B cell (primary cell): ENCODE results near the gene CFHR5. TPM values are rescaled to one million over a fixed set of nuclear protein-coding genes. Genes with fewer than 3 reads are reported as not detected.

ENCODE experiments used
- ATAC-seq: fragments of 200-7000 bp; cut with Tn5 transposase; one replicate; pipeline ENCODE4 v1.10.0; 2021; ENCODE audit warnings: low read depth, mild to moderate bottlenecking, moderate number of reproducible peaks, moderate library complexity
- CTCF ChIA-PET: fragments of 350-600 bp; sonication (Branson Sonifier 250); formaldehyde crosslinking; loops from one replicate; lab custom pipeline; 2021; ENCODE audit warnings: antibody characterized with exemption, inconsistent platforms; lab: Charles Lee
- POLR2A ChIA-PET: fragments of 350-600 bp; sonication (Branson Sonifier 250); formaldehyde crosslinking; loops from one replicate; lab custom pipeline; 2021; ENCODE audit warnings: antibody characterized with exemption; lab: Charles Lee
- DNase-seq: peaks from one replicate; pipeline ENCODE4 v3.0.0; 2013
- H2AFZ ChIP-seq: 2 replicates; pipeline ENCODE4 v1.6.1; 2012; ENCODE audit warnings: mild to moderate bottlenecking, low read depth, low read length; ENCODE audit not compliant: insufficient read depth, poor library complexity, severe bottlenecking
- H3K27ac ChIP-seq, 2 donors: 1 replicate in 1 of 2; 2 replicates in 1 of 2; pipeline ENCODE4 v1.5.1; 2012 to 2013; ENCODE audit warnings: low read length in 2 of 2, mild to moderate bottlenecking in 2 of 2, moderate library complexity in 1 of 2
- H3K27me3 ChIP-seq, 4 experiments: fragments of 200-600 bp in 1 of 4; sonication (generic) in 1 of 4; replicated peaks in 1 of 4; 1 replicate in 2 of 4; 2 replicates in 2 of 4; pipeline versions ENCODE4 v1.6.1 to v1.7.0; 2013 to 2016; ENCODE audit warnings: low read length in 3 of 4, mild to moderate bottlenecking in 2 of 4, mixed read lengths in 1 of 4, moderate library complexity in 1 of 4; ENCODE audit not compliant: insufficient read depth in 4 of 4, control insufficient read depth in 3 of 4; ENCODE audit errors: control extremely low read depth in 1 of 4
- H3K36me3 ChIP-seq, 2 experiments: replicated peaks in 1 of 2; 1 replicate in 1 of 2; 2 replicates in 1 of 2; pipeline versions ENCODE4 v1.6.1 to v1.7.1; 2013; ENCODE audit warnings: low read length in 1 of 2; ENCODE audit not compliant: insufficient read depth in 2 of 2, control insufficient read depth in 1 of 2; ENCODE audit errors: control extremely low read depth in 1 of 2, extremely low read depth in 1 of 2
- H3K4me1 ChIP-seq, 2 donors: fragments of 200-600 bp in 1 of 2; sonication (generic) in 1 of 2; 1 replicate in 1 of 2; 2 replicates in 1 of 2; pipeline versions ENCODE4 v1.5.1 to v1.6.1; 2013 to 2017; ENCODE audit warnings: low read length in 2 of 2; ENCODE audit not compliant: control insufficient read depth in 2 of 2, insufficient read depth in 2 of 2
- H3K4me2 ChIP-seq: replicated peaks from 2 replicates; pipeline ENCODE3; 2012; ENCODE audit warnings: mild to moderate bottlenecking, low read depth, low read length; ENCODE audit not compliant: poor library complexity, severe bottlenecking
- H3K4me3 ChIP-seq, 5 experiments: fragments of 200-600 bp in 1 of 5; sonication (generic) in 1 of 5; 1 replicate in 3 of 5; 2 replicates in 2 of 5; pipeline versions ENCODE4 v1.5.1 to v1.7.0; 2011 to 2016; ENCODE audit warnings: low read length in 4 of 5, mild to moderate bottlenecking in 4 of 5, low read depth in 2 of 5, control low read depth in 1 of 5, moderate library complexity in 1 of 5; ENCODE audit not compliant: insufficient read depth in 1 of 5; ENCODE audit errors: control extremely low read depth in 1 of 5, extremely low read depth in 1 of 5
- H3K79me2 ChIP-seq: fragments of 200-600 bp; sonication (generic); one replicate; pipeline ENCODE4 v1.6.0; 2016; ENCODE audit warnings: low read length; ENCODE audit not compliant: control insufficient read depth, insufficient read depth
- H3K9ac ChIP-seq: fragments of 200-600 bp; sonication (generic); 2 replicates; pipeline ENCODE4 v1.6.1; 2017; ENCODE audit warnings: mild to moderate bottlenecking, low read length, moderate library complexity
- H3K9me3 ChIP-seq, 3 donors: one replicate each; pipeline versions ENCODE4 v1.6.1 to v1.7.1; 2013; ENCODE audit warnings: low read length in 2 of 3; ENCODE audit not compliant: control insufficient read depth in 2 of 3, insufficient read depth in 1 of 3; ENCODE audit errors: control extremely low read depth in 1 of 3
- H4K20me1 ChIP-seq: 2 replicates; pipeline ENCODE4 v1.6.0; 2012; ENCODE audit warnings: mild to moderate bottlenecking, low read length; ENCODE audit not compliant: insufficient read depth, control insufficient read depth, poor library complexity, severe bottlenecking
- H3K27ac Mint-ChIP-seq: one replicate; pipeline ENCODE4 v1.8.0; 2021; ENCODE audit warnings: mixed read lengths
- H3K27me3 Mint-ChIP-seq: one replicate; pipeline ENCODE4 v1.8.0; 2021; ENCODE audit warnings: mixed read lengths
- H3K4me1 Mint-ChIP-seq: one replicate; pipeline ENCODE4 v1.8.0; 2021; ENCODE audit warnings: mixed read lengths
- H3K4me3 Mint-ChIP-seq: one replicate; pipeline ENCODE4 v1.8.0; 2021; ENCODE audit warnings: mixed read lengths
- H3K9me3 Mint-ChIP-seq: one replicate; pipeline ENCODE4 v1.8.0; 2022; ENCODE audit warnings: mixed read lengths; ENCODE audit not compliant: insufficient read depth
- EZH2 ChIP-seq: IDR thresholded peaks from 2 replicates; pipeline ENCODE4 v1.6.1; 2012; ENCODE audit warnings: borderline replicate concordance, low read depth, mild to moderate bottlenecking, moderate library complexity, low read length; ENCODE audit not compliant: insufficient read depth, poor library complexity, severe bottlenecking
- WGBS: methylation state at CpG from one replicate; pipeline ENCODE4 v1.1.5; 2013; ENCODE audit warnings: missing lambda C conversion rate; ENCODE audit not compliant: insufficient coverage; 5-methylcytosine and 5-hydroxymethylcytosine counted together
- intact Hi-C: fragments of 100-400 bp; cut with micrococcal nuclease; formaldehyde crosslinking; loops from one replicate; pipeline ENCODE4 v1.10.0; 2022
- polyA plus RNA-seq: library from polyadenylated mRNA; depleted of rRNA; stranded (reverse); fragments of >200 nt; gene quantifications from 2 replicates; pipeline ENCODE4 v1.2.3, GENCODE V29; 2012
- total RNA-seq, 2 donors: library from RNA; stranded (reverse); fragments of 120-200 nt in 1 of 2; gene quantifications; 1 replicate in 1 of 2; 2 replicates in 1 of 2; pipeline versions ENCODE4 v1.2.3 to v1.2.4, GENCODE V29; 2013 to 2022
- TF ChIP-seq, protein P1 (sequence below): fragments of 200-600 bp; IDR thresholded peaks from one replicate; pipeline ENCODE4 v1.8.0; 2022; ENCODE audit warnings: antibody characterized with exemption, mild to moderate bottlenecking

The CFHR5 gene
- total and polyA plus RNA-seq, 2 donors (not counting 1 experiment from before 2014, with no cell fraction given): not detected

DNA sequence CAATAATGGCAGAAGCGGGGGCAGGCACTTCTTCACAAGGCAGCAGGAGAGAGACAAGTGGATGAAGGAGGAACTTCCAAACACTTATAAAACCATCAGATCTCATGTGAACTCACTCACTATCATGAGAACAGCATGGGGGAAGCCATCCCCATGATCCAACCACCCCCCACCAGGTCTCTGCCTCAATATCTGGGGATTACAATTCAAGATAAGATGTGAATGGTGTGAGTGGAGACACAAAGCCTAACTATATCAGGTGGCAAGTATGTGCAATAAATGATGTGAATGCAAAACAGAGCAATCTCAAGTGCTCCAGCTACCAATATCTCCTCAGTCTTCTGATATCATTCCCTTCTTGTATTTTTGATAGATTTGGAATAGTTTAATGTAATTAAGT is 21.4 kb upstream of the CFHR5 start:
- Histone ChIP-seq H3K4me3 (no peak overlapping the region), H4K20me1 (no peaks in the 10 kb centered on the region), H3K27ac (no peak overlapping the region), H3K9me3 (peaks cover 0 to 7% (median 0%) of the 10 kb centered on the region in 3 donors), H3K36me3 (no peaks in the 10 kb centered on the region), H3K27me3 (no peaks in the 10 kb centered on the region), H3K79me2 (no peaks in the 10 kb centered on the region), H2AFZ (no peak overlapping the region), H3K9ac (no peak overlapping the region), H3K4me1 (no peaks in the 10 kb centered on the region), H3K4me2 (no peak overlapping the region)
- H3K9me3 Mint-ChIP-seq: peaks cover 2% of the 10 kb centered on the region
- no peak for ATAC-seq
- H3K27me3 Mint-ChIP-seq: no peaks in the 10 kb centered on the region
- CTCF ChIA-PET: no interaction called here
- H3K4me1 Mint-ChIP-seq: no peaks in the 10 kb centered on the region
- intact Hi-C loops: no loop called here
- H3K27ac Mint-ChIP-seq: no peak overlapping the region
- POLR2A ChIA-PET: no interaction called here
- DNase-seq: no peak
- TF ChIP-seq, protein P1, sequence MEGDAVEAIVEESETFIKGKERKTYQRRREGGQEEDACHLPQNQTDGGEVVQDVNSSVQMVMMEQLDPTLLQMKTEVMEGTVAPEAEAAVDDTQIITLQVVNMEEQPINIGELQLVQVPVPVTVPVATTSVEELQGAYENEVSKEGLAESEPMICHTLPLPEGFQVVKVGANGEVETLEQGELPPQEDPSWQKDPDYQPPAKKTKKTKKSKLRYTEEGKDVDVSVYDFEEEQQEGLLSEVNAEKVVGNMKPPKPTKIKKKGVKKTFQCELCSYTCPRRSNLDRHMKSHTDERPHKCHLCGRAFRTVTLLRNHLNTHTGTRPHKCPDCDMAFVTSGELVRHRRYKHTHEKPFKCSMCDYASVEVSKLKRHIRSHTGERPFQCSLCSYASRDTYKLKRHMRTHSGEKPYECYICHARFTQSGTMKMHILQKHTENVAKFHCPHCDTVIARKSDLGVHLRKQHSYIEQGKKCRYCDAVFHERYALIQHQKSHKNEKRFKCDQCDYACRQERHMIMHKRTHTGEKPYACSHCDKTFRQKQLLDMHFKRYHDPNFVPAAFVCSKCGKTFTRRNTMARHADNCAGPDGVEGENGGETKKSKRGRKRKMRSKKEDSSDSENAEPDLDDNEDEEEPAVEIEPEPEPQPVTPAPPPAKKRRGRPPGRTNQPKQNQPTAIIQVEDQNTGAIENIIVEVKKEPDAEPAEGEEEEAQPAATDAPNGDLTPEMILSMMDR: no peak
- no peak for TF ChIP-seq EZH2
- no peak overlapping the region for H3K4me3 Mint-ChIP-seq
- no CpG with 5 or more reads among the region's 1 CpG for WGBS

DNA sequence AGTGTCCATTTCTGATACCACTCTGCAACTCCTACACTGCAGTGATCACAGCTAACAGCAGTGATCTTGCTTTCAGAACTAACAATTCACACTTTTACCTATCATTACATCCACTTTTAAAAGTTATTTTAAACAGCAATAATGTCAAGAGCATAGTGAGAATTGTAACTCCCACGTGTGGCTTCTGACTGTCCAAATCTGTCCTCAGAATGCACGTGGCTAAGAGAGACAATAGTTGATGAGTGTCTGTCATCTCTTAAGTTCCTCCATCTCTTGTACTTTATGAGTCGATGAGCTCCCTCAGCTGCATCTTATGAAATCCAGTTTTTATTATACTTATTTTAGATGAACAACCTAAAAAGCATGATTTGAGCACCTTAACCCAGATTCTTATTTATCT is 16.5 kb upstream of the CFHR5 start:
- Mint-ChIP-seq H3K4me3 (no peak overlapping the region), H3K4me1 (no peaks in the 10 kb centered on the region), H3K27ac (no peak overlapping the region), H3K9me3 (peaks cover 2% of the 10 kb centered on the region), H3K27me3 (no peaks in the 10 kb centered on the region)
- no peaks in the 10 kb centered on the region for H3K4me1 ChIP-seq
- no peak overlapping the region for H3K4me3 ChIP-seq
- H2AFZ ChIP-seq: no peak overlapping the region
- peaks cover 0 to 8% (median 1%) of the 10 kb centered on the region in 3 donors for H3K9me3 ChIP-seq
- H3K27me3 ChIP-seq: no peaks in the 10 kb centered on the region
- POLR2A ChIA-PET: no interaction called here
- DNase-seq (no peak), ATAC-seq (no peak)
- no peak overlapping the region for H3K9ac ChIP-seq
- H3K36me3 ChIP-seq: no peaks in the 10 kb centered on the region
- TF ChIP-seq, protein P1: no peak
- TF ChIP-seq EZH2: no peak
- CTCF ChIA-PET: no interaction called here
- no peaks in the 10 kb centered on the region for H4K20me1 ChIP-seq
- intact Hi-C loops: no loop called here
- H3K27ac ChIP-seq: no peak overlapping the region
- H3K4me2 ChIP-seq: no peak overlapping the region
- whole genome bisulfite sequencing: no CpG with 5 or more reads among the region's 3 CpGs
- no peaks in the 10 kb centered on the region for H3K79me2 ChIP-seq
